Right ventricle myocardium inferior (tissue), 1 donor: ENCODE data around the gene SLC14A1. TPM values are rescaled to one million over a fixed set of nuclear protein-coding genes. Genes with fewer than 3 reads are reported as not detected.
A peak's percentile ranks its signal among the peaks of the same experiment; 100 is the strongest.

Experiments
- ATAC-seq: fragments of 200-7000 bp; cut with Tn5 transposase; one replicate; pipeline ENCODE4 v1.9.1; 2020; ENCODE audit warnings: mild to moderate bottlenecking, moderate library complexity
- DNase-seq: peaks from one replicate; pipeline ENCODE4 v3.0.0; 2021; ENCODE audit errors: missing footprints
- intact Hi-C: fragments of 100-400 bp; cut with DNase I; formaldehyde crosslinking; loops from one replicate; pipeline ENCODE4 v1.11.0; 2022
- total RNA-seq: library from RNA; stranded (reverse); fragmentation: NEBNext Ultra II Directional; extraction: Animal tissue kit (Norgen Biotek cat#: 25700); gene quantifications from one replicate; pipeline ENCODE4 v1.2.1, GENCODE V29; 2021
- donor health status: DM: no; HTN: yes; CAD: no; lungs with severe emphysema.

The SLC14A1 gene
- total RNA-seq, 1 donor from 2014 or later, result 24.9 TPM

GRCh38 chr18:45713239-45713638 lies 10.7 kb upstream of the SLC14A1 start:
- no peak for DNase-seq
- intact Hi-C loops, result no loop called here
- ATAC-seq, result no peak

- no peak for DNase-seq
- ATAC-seq, result no peak
- intact Hi-C loops, result no loop called here
These were observed 8.7 kb upstream of the SLC14A1 start for GRCh38 chr18:45715212-45715780.

GRCh38 chr18:45719106-45719505 lies 4.9 kb upstream of the SLC14A1 start:
- no peak for ATAC-seq
- DNase-seq, result no peak
- intact Hi-C loops, result no loop called here

GRCh38 chr18:45722899-45723298 lies 1.1 kb upstream of the SLC14A1 start:
- no peak for ATAC-seq
- intact Hi-C loops, result loop anchor here (2.0 kb wide), 1 partner anchor 116 kb away; no protein-coding TSS in a partner anchor

GRCh38 chr18:45724601-45725000 lies 620 bp downstream of the SLC14A1 start:
- DNase-seq (no peak), ATAC-seq (no peak)
- intact Hi-C loops, result no loop called here

More at GRCh38 chr18:45722899-45723298, 1.1 kb upstream of the SLC14A1 start:
- DNase-seq, result peak; percentile 83

- no peak for DNase-seq
- ATAC-seq, result no peak
- intact Hi-C loops, result no loop called here
These were observed 1.4 kb downstream of the SLC14A1 start for GRCh38 chr18:45725336-45725735.

GRCh38 chr18:45726603-45727002 lies 2.6 kb downstream of the SLC14A1 start:
- DNase-seq (no peak), ATAC-seq (no peak)
- intact Hi-C loops, result no loop called here

- DNase-seq (no peak), ATAC-seq (no peak)
- intact Hi-C loops, result no loop called here
These were observed 3.1 kb downstream of the SLC14A1 start for GRCh38 chr18:45727068-45727467.

- no peak for ATAC-seq
These were observed 4.5 kb downstream of the SLC14A1 start for GRCh38 chr18:45728336-45729010.

GRCh38 chr18:45730832-45731575 lies 7.0 kb downstream of the SLC14A1 start:
- ATAC-seq, result no peak

More at GRCh38 chr18:45728336-45729010, 4.5 kb downstream of the SLC14A1 start:
- intact Hi-C loops, result no loop called here
- DNase-seq, result no peak

GRCh38 chr18:45731716-45732115 lies 7.7 kb downstream of the SLC14A1 start:
- intact Hi-C loops, result no loop called here
- DNase-seq, result no peak
- ATAC-seq, result no peak

More at GRCh38 chr18:45730832-45731575, 7.0 kb downstream of the SLC14A1 start:
- no peak for DNase-seq
- intact Hi-C loops, result no loop called here

GRCh38 chr18:45733535-45733934 lies 9.6 kb downstream of the SLC14A1 start:
- ATAC-seq (no peak), DNase-seq (no peak)

GRCh38 chr18:45734505-45734904 lies 10.5 kb downstream of the SLC14A1 start:
- intact Hi-C loops, result no loop called here
- no peak for ATAC-seq

More at GRCh38 chr18:45733535-45733934, 9.6 kb downstream of the SLC14A1 start:
- intact Hi-C loops, result no loop called here

GRCh38 chr18:45734944-45735343 lies 11.0 kb downstream of the SLC14A1 start:
- intact Hi-C loops, result loop anchor here (5.0 kb wide), 2 partner anchors 42 to 102 kb away; no protein-coding TSS in a partner anchor
- ATAC-seq (no peak), DNase-seq (no peak)

More at GRCh38 chr18:45734505-45734904, 10.5 kb downstream of the SLC14A1 start:
- no peak for DNase-seq

GRCh38 chr18:45738660-45739059 lies 14.7 kb downstream of the SLC14A1 start:
- no peak for ATAC-seq
- DNase-seq, result no peak
- intact Hi-C loops, result loop anchor here (5.0 kb wide), 2 partner anchors 39 to 99 kb away; no protein-coding TSS in a partner anchor

- DNase-seq (no peak), ATAC-seq (no peak)
- intact Hi-C loops, result loop anchor here (5.0 kb wide), 2 partner anchors 38 to 98 kb away; no protein-coding TSS in a partner anchor
These were observed 15.3 kb downstream of the SLC14A1 start for GRCh38 chr18:45739268-45739667.

- intact Hi-C loops, result loop anchor here (5.0 kb wide), 2 partner anchors 37 to 97 kb away; no protein-coding TSS in a partner anchor
- no peak for ATAC-seq
- DNase-seq, result no peak
These were observed 15.9 kb downstream of the SLC14A1 start for GRCh38 chr18:45739848-45740247.

GRCh38 chr18:45741056-45741455 lies 17.1 kb downstream of the SLC14A1 start:
- DNase-seq (no peak), ATAC-seq (no peak)
- intact Hi-C loops, result no loop called here

- peak; percentile 81 for ATAC-seq
- intact Hi-C loops, result no loop called here
- no peak for DNase-seq
These were observed 22.0 kb downstream of the SLC14A1 start for GRCh38 chr18:45745817-45746461.
